Retinal pigment epithelial cell (primary cell): Measurements from ENCODE around the gene LRRC10B.

Experiments
- DNase-seq: peaks from one replicate; pipeline ENCODE4 v3.0.0-alpha.2; 2010; ENCODE audit warnings: low read depth
- H3K4me3 ChIP-seq: 2 replicates; pipeline ENCODE4 v1.5.1; 2011; ENCODE audit warnings: mild to moderate bottlenecking, low read length, control low read depth, moderate library complexity
- TF ChIP-seq, protein P1 (sequence below): conservative IDR thresholded peaks from 2 replicates; pipeline ENCODE4 v1.5.1; 2011; ENCODE audit warnings: low read depth, low read length, control low read depth, inconsistent platforms

Gene LRRC10B

DNA sequence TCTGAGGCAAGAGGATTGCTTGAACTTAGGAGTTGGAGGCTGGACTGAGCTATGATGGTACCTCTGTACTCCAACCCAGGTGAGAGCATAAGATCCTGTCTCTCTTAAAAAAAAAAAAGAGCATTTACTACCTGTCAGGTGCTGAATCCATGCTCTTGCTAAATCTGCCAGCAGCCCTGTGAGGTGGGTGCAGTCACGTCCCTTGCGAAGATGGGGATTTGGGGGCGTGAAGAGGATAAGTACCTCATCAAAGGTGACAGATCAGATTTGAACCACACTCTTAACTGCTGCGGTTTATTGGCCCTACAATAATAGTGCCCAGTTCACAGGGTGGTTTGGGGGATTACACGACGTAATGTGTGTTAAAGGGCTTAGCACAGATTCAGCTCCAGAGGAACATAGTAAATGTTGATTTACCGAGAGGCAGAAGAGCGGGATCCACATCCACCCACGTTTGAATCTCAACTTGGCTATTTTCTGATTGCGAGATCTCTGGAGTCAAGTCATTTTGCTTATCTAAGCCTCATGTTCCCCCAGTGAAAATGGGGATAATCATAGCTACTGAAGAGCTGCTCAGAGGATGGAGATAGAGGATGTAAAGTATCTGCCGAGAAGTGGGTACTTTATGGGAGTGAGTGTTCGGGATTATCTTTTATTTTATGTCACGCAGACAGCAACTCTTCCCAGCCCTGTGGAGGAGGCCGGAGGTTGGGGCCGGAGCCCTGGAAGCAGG lies 28.1 kb upstream of the LRRC10B start:
- no peak overlapping the region for H3K4me3 ChIP-seq
- DNase-seq = no peak
- TF ChIP-seq, protein P1, sequence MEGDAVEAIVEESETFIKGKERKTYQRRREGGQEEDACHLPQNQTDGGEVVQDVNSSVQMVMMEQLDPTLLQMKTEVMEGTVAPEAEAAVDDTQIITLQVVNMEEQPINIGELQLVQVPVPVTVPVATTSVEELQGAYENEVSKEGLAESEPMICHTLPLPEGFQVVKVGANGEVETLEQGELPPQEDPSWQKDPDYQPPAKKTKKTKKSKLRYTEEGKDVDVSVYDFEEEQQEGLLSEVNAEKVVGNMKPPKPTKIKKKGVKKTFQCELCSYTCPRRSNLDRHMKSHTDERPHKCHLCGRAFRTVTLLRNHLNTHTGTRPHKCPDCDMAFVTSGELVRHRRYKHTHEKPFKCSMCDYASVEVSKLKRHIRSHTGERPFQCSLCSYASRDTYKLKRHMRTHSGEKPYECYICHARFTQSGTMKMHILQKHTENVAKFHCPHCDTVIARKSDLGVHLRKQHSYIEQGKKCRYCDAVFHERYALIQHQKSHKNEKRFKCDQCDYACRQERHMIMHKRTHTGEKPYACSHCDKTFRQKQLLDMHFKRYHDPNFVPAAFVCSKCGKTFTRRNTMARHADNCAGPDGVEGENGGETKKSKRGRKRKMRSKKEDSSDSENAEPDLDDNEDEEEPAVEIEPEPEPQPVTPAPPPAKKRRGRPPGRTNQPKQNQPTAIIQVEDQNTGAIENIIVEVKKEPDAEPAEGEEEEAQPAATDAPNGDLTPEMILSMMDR = no peak

DNA sequence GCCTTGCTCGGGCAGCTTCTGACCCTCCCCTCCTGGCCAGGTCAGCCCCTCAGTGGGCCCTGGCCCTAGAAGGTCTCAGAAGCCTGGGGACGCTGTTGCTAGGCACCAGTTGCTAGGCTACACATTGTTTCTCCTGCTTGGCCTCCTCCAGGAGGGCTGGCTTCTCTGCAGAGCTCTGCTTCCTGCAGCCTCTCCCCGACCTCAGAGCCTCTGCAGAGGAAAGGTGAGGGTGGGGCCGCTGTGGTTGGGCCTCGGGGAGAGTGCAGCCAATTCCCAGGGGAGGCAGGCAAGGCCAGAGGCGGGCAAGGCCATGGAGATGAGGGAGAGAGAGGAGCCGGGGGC lies 27.6 kb upstream of the LRRC10B start:
- TF ChIP-seq, protein P1 = no peak
- DNase-seq = no peak
- H3K4me3 ChIP-seq = no peak overlapping the region

DNA sequence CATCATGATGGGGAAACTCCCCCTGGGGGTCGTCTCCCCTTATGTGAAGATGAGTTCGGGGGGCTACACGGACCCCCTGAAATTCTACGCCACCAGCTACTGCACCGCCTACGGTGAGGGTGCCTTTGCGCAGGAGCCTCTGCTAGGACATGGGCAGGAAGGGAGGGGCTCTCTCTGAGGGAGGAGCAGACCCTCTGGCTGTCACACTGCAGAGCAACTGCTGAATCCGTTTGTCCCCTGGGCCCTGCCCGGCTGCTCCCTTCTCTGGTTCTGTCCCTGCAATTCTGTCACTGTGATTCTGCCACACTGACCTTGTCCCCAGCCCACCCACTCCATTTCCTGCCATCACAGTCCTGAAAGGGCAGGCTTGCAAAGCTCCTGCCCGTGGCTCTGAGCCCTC lies 26.7 kb upstream of the LRRC10B start:
- no peak overlapping the region for H3K4me3 ChIP-seq
- TF ChIP-seq, protein P1 = no peak
- DNase-seq = no peak

DNA sequence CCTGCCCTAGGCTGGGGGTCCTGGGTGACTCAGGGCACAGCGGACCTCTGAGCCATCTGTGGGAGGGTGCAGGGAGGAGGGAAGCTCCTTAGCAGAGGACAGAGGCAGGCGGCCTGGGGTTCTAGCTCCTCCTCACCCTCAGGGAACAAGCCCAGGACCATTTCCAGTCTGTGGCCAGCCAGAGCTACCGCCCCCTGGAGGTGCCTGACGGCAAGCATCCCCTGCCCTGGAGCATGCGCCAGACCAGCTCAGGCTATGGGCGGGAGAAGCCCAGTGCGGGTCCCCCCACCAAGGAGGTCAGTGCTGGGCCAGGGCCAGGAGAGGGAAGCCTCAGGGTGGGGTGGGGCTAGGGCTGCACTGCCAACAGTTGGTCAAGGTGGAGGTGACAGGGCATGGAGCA lies 26.0 kb upstream of the LRRC10B start:
- H3K4me3 ChIP-seq = no peak overlapping the region
- TF ChIP-seq, protein P1 = peak; percentile 73
- DNase-seq = no peak

DNA sequence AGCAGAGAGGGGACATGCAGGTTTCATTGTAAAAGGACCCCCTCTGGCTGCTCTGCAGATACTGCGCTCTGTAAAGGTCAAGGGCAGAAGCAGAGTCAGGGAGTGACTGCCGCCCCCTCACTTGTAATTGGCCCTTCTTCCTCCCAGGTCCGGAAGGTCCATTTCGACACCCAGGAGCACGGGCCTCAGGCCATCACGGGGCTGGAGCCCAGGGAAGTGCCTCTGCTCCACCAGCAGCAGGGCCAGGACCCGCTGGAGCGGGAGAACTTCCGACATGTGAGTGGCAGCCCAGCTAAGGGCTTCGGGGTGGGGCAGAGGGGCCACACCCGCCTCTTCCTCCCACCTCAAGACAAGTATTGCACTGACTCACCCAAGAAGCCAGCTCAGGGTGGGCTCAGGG lies 24.0 kb upstream of the LRRC10B start:
- TF ChIP-seq, protein P1 = no peak
- no peak for DNase-seq
- H3K4me3 ChIP-seq = no peak overlapping the region

DNA sequence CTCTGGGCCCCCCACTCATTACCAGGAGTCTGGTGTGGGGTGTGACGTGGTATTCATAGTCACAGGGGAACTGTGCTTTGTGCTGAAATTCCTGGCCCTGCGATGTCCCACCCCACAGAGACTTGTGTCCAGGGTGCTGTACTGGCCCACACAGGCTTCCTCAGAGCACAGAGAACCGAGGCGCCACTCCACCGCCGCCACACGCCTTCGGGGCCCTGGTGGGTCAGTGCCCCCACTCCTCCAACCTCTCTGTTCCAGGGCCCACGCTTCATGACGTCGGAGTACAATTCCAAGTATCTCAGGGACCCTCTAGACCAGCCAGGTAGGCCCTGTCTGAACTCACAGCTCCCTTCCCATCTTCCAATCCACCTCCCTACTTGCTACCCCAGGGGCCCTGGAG lies 23.5 kb upstream of the LRRC10B start:
- no peak for DNase-seq
- no peak overlapping the region for H3K4me3 ChIP-seq
- TF ChIP-seq, protein P1 = no peak

DNA sequence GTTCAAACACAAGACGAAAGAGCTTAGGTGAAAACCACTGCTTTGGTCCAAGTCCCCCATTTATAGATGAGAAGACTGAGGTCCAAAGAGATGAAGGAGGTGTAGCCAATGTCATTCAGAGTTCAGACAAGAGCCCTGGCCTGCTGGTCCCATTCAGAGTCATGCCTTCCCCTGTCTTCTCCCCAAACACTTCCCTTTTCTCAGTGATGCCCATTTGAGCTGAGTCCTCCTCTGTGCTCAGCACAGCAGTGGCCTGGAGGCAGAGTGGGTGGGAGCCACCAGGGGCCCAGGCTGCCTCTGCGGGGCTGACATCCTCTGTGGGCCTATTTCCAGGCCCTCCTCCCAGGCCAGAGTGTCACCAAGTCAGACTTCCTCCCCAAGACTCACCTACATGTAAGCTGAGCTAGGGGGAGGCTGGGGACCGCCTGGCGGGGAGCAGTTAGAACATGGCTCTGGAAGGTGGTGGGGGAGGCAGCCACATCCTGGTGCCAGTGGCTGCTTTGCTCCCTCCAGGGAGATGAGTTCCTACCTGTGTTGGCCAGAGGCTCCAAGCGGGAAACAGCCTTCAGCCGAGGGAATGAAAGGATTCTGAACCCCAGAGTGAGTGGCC lies 22.4 kb upstream of the LRRC10B start:
- DNase-seq = no peak
- TF ChIP-seq, protein P1 = no peak
- H3K4me3 ChIP-seq = no peak overlapping the region
